HG02885 (cell line): ENCODE data around the gene FADD.
"Not testable (repeated sequence)": the region's sequence is repeated elsewhere in the genome, so short reads cannot be mapped to it uniquely, and the experiment has no call there.

Source experiments
- ATAC-seq: cut with Tn5 transposase; IDR thresholded peaks from one replicate; pipeline ENCODE4 v1.9.1; 2021; ENCODE audit warnings: mild to moderate bottlenecking; ENCODE audit not compliant: unreplicated experiment, poor library complexity

FADD gene

DNA sequence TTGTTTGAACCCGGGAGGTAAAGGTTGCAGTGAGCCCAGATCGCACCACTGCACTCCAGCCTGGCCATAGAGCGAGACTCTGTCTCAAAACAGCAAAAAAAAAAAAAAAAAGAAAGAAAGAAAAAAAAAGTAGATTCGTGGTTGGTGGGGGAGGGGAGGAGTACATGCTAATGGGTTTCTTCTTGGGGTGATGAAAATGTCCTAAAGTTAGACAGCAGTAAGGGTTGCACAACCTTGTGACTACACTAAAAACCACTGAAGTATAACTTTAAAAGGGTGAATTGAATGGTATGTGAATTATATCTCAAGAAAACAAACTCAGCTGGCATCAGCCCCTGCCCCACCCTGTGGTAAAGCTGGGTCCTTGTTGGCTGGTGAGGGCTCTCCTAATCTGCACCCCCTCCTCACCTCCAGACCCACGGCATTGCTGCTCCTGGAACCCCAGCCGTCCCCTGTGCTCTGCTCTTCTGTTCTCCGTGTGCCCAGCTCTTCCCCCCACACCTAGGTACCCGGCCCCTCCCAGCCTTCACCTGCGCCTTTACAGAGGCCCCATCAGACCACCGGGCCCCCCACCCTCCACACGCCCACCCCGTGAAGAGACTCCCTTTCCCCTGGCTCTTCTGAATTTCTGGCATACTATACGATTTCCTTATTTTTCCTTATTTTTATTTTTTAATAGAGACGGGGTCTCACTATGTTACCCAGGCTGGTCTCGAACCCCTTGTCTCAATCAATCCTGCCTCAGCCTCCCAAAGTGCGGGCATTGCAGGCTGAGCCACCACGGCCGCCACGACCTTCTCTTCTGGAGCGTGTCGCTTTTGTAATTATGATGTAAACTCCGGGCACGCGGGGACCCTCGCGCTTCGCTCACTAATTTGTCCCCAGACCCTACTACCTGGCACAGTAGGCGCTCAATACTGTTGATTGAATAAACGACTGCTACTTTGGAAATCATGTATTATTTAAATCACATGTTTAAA lies 924 bp upstream of the FADD start:
- ATAC-seq: no peak

DNA sequence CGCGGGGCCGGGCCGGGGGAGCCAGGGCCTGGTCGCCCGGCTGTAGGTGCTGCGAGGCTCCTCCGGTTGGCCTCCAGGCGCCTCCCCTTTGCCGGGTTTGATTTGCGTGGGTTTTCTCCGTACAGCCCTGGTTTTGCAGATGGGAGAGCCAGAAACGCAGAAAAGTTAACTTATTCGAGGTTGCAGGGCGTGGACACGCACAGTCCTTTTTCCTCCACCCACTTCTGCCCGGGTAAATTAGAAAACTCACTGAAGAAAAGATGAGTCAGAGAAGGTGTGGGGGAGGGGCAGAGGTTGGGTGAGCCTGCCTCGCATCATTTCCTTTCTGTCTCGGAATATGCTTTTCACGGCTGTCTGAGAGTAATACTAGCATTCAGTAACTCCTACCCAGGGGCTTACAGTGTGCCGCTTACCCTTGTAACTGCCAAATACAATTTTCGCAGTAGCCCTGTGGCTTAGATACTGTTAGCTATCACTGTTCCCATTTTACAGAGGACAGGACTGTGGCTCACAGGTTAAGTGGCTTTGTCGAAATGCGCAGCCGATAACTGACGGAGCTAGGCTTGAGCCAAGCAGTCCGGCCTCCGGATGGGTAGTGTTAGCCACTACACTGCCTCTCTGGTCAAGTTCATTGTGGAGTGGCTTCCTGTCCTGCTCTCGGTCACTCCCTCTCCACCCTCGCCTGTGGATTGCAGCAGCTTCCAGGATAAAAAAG lies 812 bp downstream of the FADD start:
- ATAC-seq: peak; percentile 15

DNA sequence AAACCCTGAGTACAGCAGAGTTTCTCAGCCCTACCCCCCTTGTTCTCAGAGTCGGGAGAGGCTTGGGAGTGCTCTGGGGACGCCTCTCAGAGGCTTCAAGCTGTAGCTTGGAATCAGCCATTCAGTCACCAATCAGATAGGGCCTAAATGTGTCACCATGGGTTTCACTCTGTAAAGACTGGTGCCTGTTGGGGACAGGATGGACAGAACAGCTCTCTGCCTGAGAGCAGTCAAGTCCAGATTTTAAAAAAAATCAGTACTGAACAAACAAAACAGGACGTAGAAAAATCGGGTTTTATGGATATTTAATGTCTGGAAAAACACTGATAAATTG lies 1.3 kb downstream of the FADD start:
- no peak for ATAC-seq

GRCh38 chr11:70205049-70205725 lies 2.1 kb downstream of the FADD start:
- no peak for ATAC-seq

DNA sequence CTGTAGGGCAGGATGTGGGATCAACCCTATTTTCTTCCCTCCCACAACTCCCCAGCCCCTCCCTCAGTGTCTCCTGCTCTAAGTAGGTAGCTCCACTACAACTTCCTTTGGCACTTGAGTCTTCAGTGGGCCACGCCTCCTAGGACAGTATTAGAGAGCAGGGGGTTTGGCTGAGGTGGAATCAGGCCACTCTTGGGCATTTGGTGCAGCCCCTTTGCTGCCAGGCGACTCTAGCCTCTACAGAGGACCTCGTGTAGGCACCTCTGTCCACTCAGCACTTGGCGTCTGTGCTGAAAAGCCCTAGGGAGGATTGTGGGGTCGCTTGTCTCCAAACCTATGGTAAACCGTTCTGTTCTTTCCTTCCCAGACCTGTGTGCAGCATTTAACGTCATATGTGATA lies 2.7 kb downstream of the FADD start:
- no peak for ATAC-seq

DNA sequence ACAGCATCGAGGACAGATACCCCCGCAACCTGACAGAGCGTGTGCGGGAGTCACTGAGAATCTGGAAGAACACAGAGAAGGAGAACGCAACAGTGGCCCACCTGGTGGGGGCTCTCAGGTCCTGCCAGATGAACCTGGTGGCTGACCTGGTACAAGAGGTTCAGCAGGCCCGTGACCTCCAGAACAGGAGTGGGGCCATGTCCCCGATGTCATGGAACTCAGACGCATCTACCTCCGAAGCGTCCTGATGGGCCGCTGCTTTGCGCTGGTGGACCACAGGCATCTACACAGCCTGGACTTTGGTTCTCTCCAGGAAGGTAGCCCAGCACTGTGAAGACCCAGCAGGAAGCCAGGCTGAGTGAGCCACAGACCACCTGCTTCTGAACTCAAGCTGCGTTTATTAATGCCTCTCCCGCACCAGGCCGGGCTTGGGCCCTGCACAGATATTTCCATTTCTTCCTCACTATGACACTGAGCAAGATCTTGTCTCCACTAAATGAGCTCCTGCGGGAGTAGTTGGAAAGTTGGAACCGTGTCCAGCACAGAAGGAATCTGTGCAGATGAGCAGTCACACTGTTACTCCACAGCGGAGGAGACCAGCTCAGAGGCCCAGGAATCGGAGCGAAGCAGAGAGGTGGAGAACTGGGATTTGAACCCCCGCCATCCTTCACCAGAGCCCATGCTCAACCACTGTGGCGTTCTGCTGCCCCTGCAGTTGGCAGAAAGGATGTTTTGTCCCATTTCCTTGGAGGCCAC lies 3.3 kb downstream of the FADD start:
- no peak for ATAC-seq

- ATAC-seq: no peak
Measured at GRCh38 chr11:70206982-70207376, 3.9 kb downstream of the FADD start.

GRCh38 chr11:70207531-70208131 lies 4.5 kb downstream of the FADD start:
- ATAC-seq: no peak

DNA sequence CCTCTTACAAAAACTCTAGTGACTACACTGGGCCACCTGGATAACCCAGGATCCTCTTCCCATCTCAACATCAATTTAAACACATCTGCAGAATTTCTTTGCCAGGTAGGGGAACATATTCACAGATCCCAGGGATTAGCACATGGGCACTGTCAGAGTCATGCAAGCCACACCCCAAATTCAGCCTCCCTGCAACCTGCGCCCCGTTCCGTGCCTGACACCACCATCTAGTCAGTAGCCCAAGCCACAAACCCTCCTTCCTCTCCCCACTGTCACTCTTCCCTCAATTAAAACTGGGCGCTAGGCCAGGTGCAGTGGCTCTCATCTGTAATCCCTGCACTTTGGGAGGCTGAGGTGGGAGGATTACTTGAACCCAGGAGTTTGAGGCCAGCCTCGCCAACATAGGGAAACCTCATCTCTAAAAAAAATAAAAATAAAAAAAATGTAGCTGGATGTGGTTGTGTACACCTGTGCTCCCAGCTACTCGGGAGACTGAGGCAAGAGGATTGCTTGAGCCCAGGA lies 6.4 kb downstream of the FADD start:
- ATAC-seq: no peak

GRCh38 chr11:70210051-70210501 lies 7.0 kb downstream of the FADD start:
- no peak for ATAC-seq

- ATAC-seq: no peak
Measured at GRCh38 chr11:70210530-70210929, 7.4 kb downstream of the FADD start.

- ATAC-seq: no peak
Measured at GRCh38 chr11:70212227-70212811, 9.2 kb downstream of the FADD start.

GRCh38 chr11:70217388-70217787 lies 14.3 kb downstream of the FADD start:
- not testable (repeated sequence) for ATAC-seq

GRCh38 chr11:70218076-70218475 lies 15.0 kb downstream of the FADD start:
- ATAC-seq: not testable (repeated sequence)

GRCh38 chr11:70220136-70220535 lies 17.0 kb downstream of the FADD start:
- no peak for ATAC-seq

- ATAC-seq: no peak
Measured at GRCh38 chr11:70220920-70221319, 17.8 kb downstream of the FADD start.

DNA sequence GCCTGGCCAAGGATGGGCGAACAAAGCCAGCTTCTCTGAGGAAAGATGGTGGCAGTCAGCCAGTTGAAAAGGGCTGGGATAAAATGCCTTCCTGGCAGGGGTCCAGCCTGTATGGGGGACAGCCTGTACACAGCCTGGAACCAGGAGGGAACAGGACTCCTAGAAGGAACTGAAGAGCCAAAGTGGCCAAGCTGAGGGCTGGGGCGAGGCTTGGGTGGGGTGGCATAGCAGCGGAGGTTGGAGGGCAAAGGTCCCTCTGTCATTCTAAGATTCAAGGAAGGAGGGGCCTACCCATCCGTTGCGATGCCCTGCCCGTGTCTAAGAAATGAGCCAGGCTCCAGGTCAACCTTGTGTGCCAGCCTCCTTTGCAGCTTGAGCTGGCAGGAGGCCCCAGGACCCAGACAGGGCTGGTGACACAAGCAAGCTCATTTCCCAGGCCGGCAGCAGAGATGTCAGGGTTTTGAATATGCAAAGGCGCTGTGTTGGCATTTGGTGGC lies 22.6 kb downstream of the FADD start:
- ATAC-seq: no peak

DNA sequence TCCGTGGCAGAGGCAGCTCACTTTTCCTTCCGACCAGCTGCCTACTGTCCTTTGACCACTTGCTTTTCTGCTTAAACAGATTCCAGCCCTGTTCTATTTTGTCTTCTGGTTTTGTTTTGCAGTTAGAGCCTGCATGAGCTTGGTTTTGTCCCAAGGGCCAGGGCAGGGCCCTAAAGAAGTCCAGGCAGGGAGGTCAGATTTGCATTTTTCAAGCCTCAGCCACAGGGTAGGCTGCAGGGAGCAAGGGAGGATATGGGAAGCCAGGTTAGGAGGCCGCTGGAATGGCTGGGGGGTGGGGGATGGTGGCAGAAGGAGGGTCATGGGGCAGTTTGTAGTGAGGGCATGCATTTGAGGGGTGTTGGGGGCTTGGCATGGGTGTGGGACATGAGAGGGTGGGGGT lies 23.1 kb downstream of the FADD start:
- ATAC-seq: no peak

- ATAC-seq: no peak
Measured at GRCh38 chr11:70226967-70227366, 23.9 kb downstream of the FADD start.
